PC-3 (cell line): ENCODE data around the gene FLRT1.

ENCODE experiments used
- CTCF ChIP-seq: fragments of 300-600 bp; sonication (generic); conservative IDR thresholded peaks from 2 replicates; pipeline ENCODE4 v1.5.1; 2017; ENCODE audit warnings: antibody characterized with exemption, low read depth, mild to moderate bottlenecking, low read length
- EZH2 ChIP-seq: fragments of 300-600 bp; sonication (generic); IDR thresholded peaks from one replicate; pipeline ENCODE4 v1.6.1; 2017; ENCODE audit warnings: antibody characterized with exemption, mild to moderate bottlenecking, low read length; ENCODE audit not compliant: unreplicated experiment
- EZH2phosphoT487 ChIP-seq: fragments of 300-600 bp; sonication (generic); IDR thresholded peaks from 2 replicates; pipeline ENCODE4 v1.6.1; 2018; ENCODE audit warnings: mild to moderate bottlenecking, antibody characterized with exemption, low read length, borderline replicate concordance

GRCh38 chr11:64084951-64085710 lies 49.4 kb downstream of the FLRT1 start:
- no peak for TF ChIP-seq CTCF
- TF ChIP-seq EZH2 = no peak
- TF ChIP-seq EZH2phosphoT487 = no peak
